Fibroblast of villous mesenchyme (primary cell): ENCODE results near the gene GNA15. TPM values are rescaled to one million over a fixed set of nuclear protein-coding genes. Genes with fewer than 3 reads are reported as not detected.
A peak's percentile ranks its signal among the peaks of the same experiment; 100 is the strongest.

Source experiments
- DNase-seq: peaks from one replicate; pipeline ENCODE4 v3.0.0-alpha.2; 2010; ENCODE audit warnings: low read depth
- H3K4me3 ChIP-seq: 2 replicates; pipeline ENCODE4 v1.5.1; 2011; ENCODE audit warnings: low read depth, mild to moderate bottlenecking, low read length
- total RNA-seq: library from RNA; depleted of rRNA; stranded (reverse); fragments of >200 nt; gene quantifications from 2 replicates; pipeline ENCODE4 v1.2.3, GENCODE V29; 2012
- TF ChIP-seq, protein P1 (sequence below): IDR thresholded peaks from 2 replicates; pipeline ENCODE4 v1.5.1; 2012; ENCODE audit warnings: low read depth, mild to moderate bottlenecking, low read length; ENCODE audit not compliant: insufficient read depth

The GNA15 gene
- total RNA-seq, 1 donor: under 0.01 TPM

DNA sequence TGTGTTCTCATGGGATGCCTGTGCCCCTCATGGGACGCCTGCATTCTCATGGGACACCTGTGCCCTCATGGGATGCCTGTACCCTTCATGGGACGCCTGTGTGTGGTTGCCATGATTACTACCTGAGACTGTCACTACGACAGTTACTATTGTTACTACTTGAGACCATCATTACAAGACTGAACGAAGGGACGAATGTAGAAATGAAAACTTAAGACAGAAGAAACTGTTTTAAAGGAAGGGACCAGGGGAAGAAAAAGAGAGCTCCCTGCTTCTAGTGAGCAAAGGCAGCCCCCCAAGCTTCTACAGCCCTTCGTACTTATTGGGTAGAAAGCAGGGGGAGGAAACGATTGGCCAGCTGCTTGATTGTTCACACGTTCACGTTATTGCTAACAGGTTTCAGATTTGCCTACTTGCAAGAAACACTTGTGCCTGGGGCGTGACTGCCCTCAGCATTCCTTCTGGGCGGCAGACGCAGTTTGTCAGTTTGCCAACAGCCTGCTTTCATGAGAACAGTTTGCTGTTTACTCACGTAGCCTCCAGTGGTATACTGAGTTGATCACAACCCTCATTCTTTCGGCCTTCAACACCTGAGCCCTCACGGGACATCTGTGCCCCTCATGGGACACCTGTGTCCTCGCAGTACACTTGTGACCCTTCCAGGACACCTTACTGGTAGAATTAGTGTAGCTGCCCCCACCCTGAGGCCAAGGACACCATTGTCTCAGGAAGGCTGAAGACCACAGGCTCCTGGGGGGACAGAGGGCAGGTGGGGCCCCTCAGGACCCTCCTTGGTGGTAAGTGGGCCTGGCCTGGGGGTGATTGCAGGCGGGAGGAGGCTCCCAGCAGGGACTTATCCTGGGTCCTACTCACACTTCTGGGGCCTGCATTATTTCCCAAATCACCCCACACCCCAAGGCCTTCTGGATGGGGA is 40.2 kb downstream of the GNA15 start:
- peak; percentile 83 for DNase-seq
- TF ChIP-seq, protein P1, sequence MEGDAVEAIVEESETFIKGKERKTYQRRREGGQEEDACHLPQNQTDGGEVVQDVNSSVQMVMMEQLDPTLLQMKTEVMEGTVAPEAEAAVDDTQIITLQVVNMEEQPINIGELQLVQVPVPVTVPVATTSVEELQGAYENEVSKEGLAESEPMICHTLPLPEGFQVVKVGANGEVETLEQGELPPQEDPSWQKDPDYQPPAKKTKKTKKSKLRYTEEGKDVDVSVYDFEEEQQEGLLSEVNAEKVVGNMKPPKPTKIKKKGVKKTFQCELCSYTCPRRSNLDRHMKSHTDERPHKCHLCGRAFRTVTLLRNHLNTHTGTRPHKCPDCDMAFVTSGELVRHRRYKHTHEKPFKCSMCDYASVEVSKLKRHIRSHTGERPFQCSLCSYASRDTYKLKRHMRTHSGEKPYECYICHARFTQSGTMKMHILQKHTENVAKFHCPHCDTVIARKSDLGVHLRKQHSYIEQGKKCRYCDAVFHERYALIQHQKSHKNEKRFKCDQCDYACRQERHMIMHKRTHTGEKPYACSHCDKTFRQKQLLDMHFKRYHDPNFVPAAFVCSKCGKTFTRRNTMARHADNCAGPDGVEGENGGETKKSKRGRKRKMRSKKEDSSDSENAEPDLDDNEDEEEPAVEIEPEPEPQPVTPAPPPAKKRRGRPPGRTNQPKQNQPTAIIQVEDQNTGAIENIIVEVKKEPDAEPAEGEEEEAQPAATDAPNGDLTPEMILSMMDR: no peak
- H3K4me3 ChIP-seq: no peak overlapping the region

DNA sequence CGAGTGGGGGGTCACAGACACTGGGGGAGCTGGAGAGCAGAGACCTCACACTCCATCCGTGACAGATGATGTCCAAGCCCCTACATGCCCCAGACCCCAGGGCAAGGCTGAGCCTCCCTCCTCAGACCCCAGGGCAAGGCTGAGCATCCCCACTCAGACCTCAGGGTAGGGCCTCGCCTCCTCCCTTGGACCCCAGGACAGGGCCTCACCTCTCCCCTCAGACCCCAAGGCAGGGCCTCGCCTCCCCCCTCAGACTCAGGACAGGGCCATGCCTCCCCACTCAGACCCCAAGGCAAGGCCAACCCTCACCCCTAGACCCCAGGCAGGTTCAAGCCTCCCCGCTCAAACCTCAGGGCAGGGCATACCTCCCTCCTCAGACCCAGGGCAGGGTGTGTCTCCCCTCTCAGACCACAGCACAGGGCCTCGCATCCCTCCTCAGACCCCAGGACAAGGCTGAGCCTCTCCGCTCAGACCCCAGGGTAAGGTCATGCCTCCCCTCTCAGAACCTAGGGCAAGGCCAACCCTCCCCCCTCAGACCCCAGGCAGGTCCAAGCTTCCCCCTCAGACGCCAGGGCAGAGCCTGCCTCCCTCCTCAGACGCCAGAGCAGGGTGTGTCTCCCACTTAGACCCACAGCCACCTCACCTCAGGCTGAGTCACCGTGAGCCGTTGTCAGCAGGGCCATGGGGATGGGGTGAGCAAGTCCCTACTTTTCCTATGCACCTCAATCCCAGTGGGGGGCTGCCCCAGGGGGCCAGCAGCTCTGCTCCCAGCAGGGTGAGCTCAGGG is 41.1 kb downstream of the GNA15 start:
- peak; percentile 55 for DNase-seq
- no peak overlapping the region for H3K4me3 ChIP-seq
- TF ChIP-seq, protein P1: no peak

DNA sequence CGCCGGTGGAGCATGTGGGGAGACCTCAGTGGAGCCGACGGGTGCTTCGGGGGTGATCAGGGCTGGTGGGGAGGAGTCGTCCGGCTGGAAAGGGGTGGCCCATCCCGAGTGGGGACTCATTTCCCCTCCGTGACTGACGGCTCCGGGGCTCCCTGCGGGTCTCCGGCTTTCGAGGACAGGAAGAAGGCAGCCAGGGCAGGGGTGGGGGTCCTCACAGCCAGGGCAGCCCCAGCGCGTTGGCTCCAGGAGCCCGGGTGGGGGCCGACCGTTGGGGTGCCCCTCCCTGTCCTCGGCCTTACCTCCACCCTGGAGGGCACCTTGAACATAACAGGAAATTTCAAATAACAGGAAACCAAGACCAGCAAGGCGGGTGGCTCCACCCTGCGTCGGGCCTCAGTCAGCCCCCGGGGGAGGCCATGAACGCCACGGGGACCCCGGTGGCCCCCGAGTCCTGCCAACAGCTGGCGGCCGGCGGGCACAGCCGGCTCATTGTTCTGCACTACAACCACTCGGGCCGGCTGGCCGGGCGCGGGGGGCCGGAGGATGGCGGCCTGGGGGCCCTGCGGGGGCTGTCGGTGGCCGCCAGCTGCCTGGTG is 42.6 kb downstream of the GNA15 start, which contains the start of gene S1PR4:
S1PR4 (plus strand) TSS at position 393 of the 596 bp plus-strand sequence; CDS start at position 417, 24 bp downstream.
- DNase-seq: no peak
- TF ChIP-seq, protein P1: no peak
- H3K4me3 ChIP-seq: no peak within 1 kb of the TSS

DNA sequence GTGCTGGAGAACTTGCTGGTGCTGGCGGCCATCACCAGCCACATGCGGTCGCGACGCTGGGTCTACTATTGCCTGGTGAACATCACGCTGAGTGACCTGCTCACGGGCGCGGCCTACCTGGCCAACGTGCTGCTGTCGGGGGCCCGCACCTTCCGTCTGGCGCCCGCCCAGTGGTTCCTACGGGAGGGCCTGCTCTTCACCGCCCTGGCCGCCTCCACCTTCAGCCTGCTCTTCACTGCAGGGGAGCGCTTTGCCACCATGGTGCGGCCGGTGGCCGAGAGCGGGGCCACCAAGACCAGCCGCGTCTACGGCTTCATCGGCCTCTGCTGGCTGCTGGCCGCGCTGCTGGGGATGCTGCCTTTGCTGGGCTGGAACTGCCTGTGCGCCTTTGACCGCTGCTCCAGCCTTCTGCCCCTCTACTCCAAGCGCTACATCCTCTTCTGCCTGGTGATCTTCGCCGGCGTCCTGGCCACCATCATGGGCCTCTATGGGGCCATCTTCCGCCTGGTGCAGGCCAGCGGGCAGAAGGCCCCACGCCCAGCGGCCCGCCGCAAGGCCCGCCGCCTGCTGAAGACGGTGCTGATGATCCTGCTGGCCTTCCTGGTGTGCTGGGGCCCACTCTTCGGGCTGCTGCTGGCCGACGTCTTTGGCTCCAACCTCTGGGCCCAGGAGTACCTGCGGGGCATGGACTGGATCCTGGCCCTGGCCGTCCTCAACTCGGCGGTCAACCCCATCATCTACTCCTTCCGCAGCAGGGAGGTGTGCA is 43.3 kb downstream of the GNA15 start:
- no peak overlapping the region for H3K4me3 ChIP-seq
- TF ChIP-seq, protein P1: no peak
- DNase-seq: no peak

DNA sequence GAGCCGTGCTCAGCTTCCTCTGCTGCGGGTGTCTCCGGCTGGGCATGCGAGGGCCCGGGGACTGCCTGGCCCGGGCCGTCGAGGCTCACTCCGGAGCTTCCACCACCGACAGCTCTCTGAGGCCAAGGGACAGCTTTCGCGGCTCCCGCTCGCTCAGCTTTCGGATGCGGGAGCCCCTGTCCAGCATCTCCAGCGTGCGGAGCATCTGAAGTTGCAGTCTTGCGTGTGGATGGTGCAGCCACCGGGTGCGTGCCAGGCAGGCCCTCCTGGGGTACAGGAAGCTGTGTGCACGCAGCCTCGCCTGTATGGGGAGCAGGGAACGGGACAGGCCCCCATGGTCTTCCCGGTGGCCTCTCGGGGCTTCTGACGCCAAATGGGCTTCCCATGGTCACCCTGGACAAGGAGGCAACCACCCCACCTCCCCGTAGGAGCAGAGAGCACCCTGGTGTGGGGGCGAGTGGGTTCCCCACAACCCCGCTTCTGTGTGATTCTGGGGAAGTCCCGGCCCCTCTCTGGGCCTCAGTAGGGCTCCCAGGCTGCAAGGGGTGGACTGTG is 44.0 kb downstream of the GNA15 start:
- TF ChIP-seq, protein P1: no peak
- H3K4me3 ChIP-seq: no peak overlapping the region

More for the DNA sequence above, 44.0 kb downstream of the GNA15 start:
- DNase-seq: no peak
